ENCODE measurements around the gene AXIN1.

AXIN1 gene

GRCh38 chr16:247027-247426, 105.5 kb downstream of the AXIN1 start:
- WGBS, 2 experiments: 92 to 93% methylated on average over 12 of the region's 12 CpGs
- no peak overlapping the region for H3K27ac ChIP-seq (ENCODE audit: insufficient read depth, low read depth, low read length, poor library complexity, severe bottlenecking)
- no peaks in the 10 kb centered on the region for H3K36me3 ChIP-seq (ENCODE audit: control insufficient read depth, insufficient read depth, low read length)
- no peak overlapping the region for H3K4me3 ChIP-seq (ENCODE audit: insufficient read depth, low read depth, low read length)
- no peaks in the 10 kb centered on the region for H3K4me1 ChIP-seq (ENCODE audit: control insufficient read depth, insufficient read depth, low read length)
- H3K9me3 ChIP-seq (ENCODE audit: control insufficient read depth, low read length): no peaks in the 10 kb centered on the region
- no peaks in the 10 kb centered on the region for H3K27me3 ChIP-seq (ENCODE audit: control insufficient read depth, insufficient read depth, low read length, poor library complexity, severe bottlenecking)

DNA sequence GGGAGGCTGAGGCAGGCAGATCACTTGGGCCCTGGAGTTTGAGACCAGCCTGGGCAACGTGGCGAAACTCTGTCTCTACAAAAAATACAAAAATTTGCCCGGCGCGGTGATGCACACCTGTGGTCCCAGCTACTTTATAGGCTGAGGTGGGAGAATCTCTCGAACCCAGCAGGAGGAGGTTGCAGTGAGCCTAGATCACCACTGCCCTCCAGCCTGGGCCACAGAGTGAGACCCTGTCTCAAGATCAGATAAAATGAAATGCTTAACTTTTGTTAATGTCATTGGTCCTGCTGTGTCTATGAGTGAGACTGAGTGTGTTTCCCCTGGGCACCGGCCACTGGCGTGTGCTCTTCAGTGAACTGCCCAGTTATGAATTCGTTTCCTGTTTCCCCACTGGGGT, 107.4 kb downstream of the AXIN1 start:
- 94 to 97% methylated on average over 9 of the region's 9 CpGs for WGBS, 2 experiments
- H3K27me3 ChIP-seq (ENCODE audit: control insufficient read depth, insufficient read depth, low read length, poor library complexity, severe bottlenecking): no peaks in the 10 kb centered on the region
- H3K9me3 ChIP-seq (ENCODE audit: control insufficient read depth, low read length): no peaks in the 10 kb centered on the region
- H3K36me3 ChIP-seq (ENCODE audit: control insufficient read depth, insufficient read depth, low read length): no peaks in the 10 kb centered on the region
- no peaks in the 10 kb centered on the region for H3K4me1 ChIP-seq (ENCODE audit: control insufficient read depth, insufficient read depth, low read length)
- H3K4me3 ChIP-seq (ENCODE audit: insufficient read depth, low read depth, low read length): no peak overlapping the region
- H3K27ac ChIP-seq (ENCODE audit: insufficient read depth, low read depth, low read length, poor library complexity, severe bottlenecking): no peak overlapping the region

DNA sequence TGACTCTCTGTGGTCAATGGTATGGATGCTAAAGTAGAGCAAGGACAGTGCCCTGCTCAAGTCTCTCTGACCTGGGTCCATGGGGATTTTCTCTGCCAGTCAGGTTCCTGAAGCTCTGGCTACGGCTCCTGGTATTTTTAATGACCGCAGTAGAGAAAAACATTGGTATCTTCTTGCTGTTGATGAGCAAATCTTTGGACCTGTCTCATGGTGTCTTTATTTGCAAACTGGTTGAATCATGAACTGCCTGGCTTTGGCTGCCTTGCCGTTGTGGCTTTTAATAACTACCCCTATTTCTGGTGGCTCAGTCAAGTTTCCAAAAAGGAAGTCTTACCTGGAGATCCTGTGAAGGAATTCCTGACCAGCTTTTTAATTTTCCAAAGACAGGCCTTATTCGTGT, 109.2 kb downstream of the AXIN1 start:
- Histone ChIP-seq H3K4me1 (ENCODE audit: control insufficient read depth, insufficient read depth, low read length) (no peaks in the 10 kb centered on the region), H3K4me3 (ENCODE audit: insufficient read depth, low read depth, low read length) (no peak overlapping the region), H3K9me3 (ENCODE audit: control insufficient read depth, low read length) (no peaks in the 10 kb centered on the region), H3K36me3 (ENCODE audit: control insufficient read depth, insufficient read depth, low read length) (no peaks in the 10 kb centered on the region), H3K27me3 (ENCODE audit: control insufficient read depth, insufficient read depth, low read length, poor library complexity, severe bottlenecking) (no peaks in the 10 kb centered on the region), H3K27ac (ENCODE audit: insufficient read depth, low read depth, low read length, poor library complexity, severe bottlenecking) (no peak overlapping the region)
- WGBS, 2 experiments: 92 to 95% methylated on average over 4 of the region's 4 CpGs

DNA sequence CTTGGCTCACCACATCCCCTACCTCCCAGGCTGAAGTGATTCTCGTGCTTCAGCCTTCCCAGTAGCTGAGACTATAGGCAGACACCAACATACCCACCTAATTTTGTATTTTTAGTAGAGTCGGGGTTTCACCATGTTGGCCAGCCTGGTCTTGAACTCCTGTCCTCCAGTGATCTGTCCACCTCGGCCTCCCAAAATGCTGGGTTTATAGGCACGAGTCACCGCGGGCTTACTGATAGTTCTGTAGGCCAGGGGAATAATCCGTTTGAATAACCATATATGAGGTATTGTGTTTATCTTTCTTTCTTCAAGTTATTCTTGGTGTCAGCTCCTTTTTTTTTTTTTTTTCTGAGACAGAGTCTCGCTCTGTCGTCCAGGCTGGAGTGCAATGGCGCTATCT, 110.2 kb downstream of the AXIN1 start:
- no peaks in the 10 kb centered on the region for H3K36me3 ChIP-seq (ENCODE audit: control insufficient read depth, insufficient read depth, low read length)
- no peaks in the 10 kb centered on the region for H3K9me3 ChIP-seq (ENCODE audit: control insufficient read depth, low read length)
- H3K4me1 ChIP-seq (ENCODE audit: control insufficient read depth, insufficient read depth, low read length): no peaks in the 10 kb centered on the region
- H3K27me3 ChIP-seq (ENCODE audit: control insufficient read depth, insufficient read depth, low read length, poor library complexity, severe bottlenecking): no peaks in the 10 kb centered on the region
- no peak overlapping the region for H3K4me3 ChIP-seq (ENCODE audit: insufficient read depth, low read depth, low read length)
- 94% methylated on average over 10 of the region's 10 CpGs for WGBS, 2 experiments
- no peak overlapping the region for H3K27ac ChIP-seq (ENCODE audit: insufficient read depth, low read depth, low read length, poor library complexity, severe bottlenecking)

- 91 to 98% methylated on average over 8 of the region's 8 CpGs for WGBS, 2 experiments
- Histone ChIP-seq H3K4me1 (ENCODE audit: control insufficient read depth, insufficient read depth, low read length) (no peaks in the 10 kb centered on the region), H3K9me3 (ENCODE audit: control insufficient read depth, low read length) (no peaks in the 10 kb centered on the region), H3K27ac (ENCODE audit: insufficient read depth, low read depth, low read length, poor library complexity, severe bottlenecking) (no peak overlapping the region), H3K36me3 (ENCODE audit: control insufficient read depth, insufficient read depth, low read length) (no peaks in the 10 kb centered on the region), H3K27me3 (ENCODE audit: control insufficient read depth, insufficient read depth, low read length, poor library complexity, severe bottlenecking) (no peaks in the 10 kb centered on the region), H3K4me3 (ENCODE audit: insufficient read depth, low read depth, low read length) (no peak overlapping the region)
These were observed 112.0 kb downstream of the AXIN1 start for GRCh38 chr16:240559-240958.

DNA sequence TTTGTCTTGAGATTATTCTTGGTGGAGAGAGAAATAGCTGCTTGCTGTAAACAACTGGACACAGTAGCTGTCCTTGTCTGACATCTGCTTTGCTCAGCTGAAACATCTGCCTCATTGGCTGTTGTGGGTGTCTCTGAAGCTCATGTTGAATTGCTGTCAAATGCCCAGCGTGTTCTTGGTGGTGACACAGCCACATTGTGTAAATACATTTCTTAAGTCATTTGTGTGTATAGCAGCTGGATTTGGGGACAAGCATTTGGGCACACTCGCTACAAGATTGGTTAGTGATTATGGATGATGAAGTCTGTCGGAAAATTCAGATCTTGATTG, 112.6 kb downstream of the AXIN1 start:
- 95 to 97% methylated on average over 3 of the region's 3 CpGs for WGBS, 2 experiments
- Histone ChIP-seq H3K9me3 (ENCODE audit: control insufficient read depth, low read length) (no peaks in the 10 kb centered on the region), H3K4me1 (ENCODE audit: control insufficient read depth, insufficient read depth, low read length) (no peaks in the 10 kb centered on the region), H3K27ac (ENCODE audit: insufficient read depth, low read depth, low read length, poor library complexity, severe bottlenecking) (no peak overlapping the region), H3K4me3 (ENCODE audit: insufficient read depth, low read depth, low read length) (no peak overlapping the region), H3K36me3 (ENCODE audit: control insufficient read depth, insufficient read depth, low read length) (no peaks in the 10 kb centered on the region), H3K27me3 (ENCODE audit: control insufficient read depth, insufficient read depth, low read length, poor library complexity, severe bottlenecking) (no peaks in the 10 kb centered on the region)
